Keratinocyte (primary cell): Measurements from ENCODE around the gene MYOZ3. TPM values are rescaled to one million over a fixed set of nuclear protein-coding genes. Genes with fewer than 3 reads are reported as not detected.

Source experiments
- DNase-seq: peaks from one replicate; pipeline ENCODE4 v3.0.0-alpha.2; 2011; ENCODE audit warnings: low read depth, missing footprints, low spot score
- FAIRE-seq: peaks from 2 replicates; lab custom pipeline; 2011; peaks lifted over from hg19 to GRCh38; lab: Jason Lieb, UNC
- H2AFZ ChIP-seq: 2 replicates; pipeline ENCODE4 v1.6.0; 2012; ENCODE audit warnings: low read length, control low read depth, inconsistent platforms; ENCODE audit not compliant: control insufficient read depth
- H3K27ac ChIP-seq: 2 replicates; pipeline ENCODE4 v1.5.1; 2011; ENCODE audit warnings: low read length; ENCODE audit not compliant: control insufficient read depth, insufficient read depth
- H3K27me3 ChIP-seq: 3 replicates; pipeline ENCODE4 v1.6.0; 2011; ENCODE audit warnings: low read length; ENCODE audit not compliant: control insufficient read depth, insufficient read depth; ENCODE audit errors: extremely low read depth
- H3K36me3 ChIP-seq, 2 experiments: 2 replicates in 1 of 2; 3 replicates in 1 of 2; pipeline ENCODE4 v1.5.1; 2011; ENCODE audit warnings: low read length in 2 of 2, mild to moderate bottlenecking in 1 of 2; ENCODE audit not compliant: control insufficient read depth in 2 of 2, insufficient read depth in 2 of 2; ENCODE audit errors: extremely low read depth in 1 of 2
- H3K4me1 ChIP-seq: 3 replicates; pipeline ENCODE4 v1.5.1; 2011; ENCODE audit warnings: low read length; ENCODE audit not compliant: control insufficient read depth, insufficient read depth; ENCODE audit errors: extremely low read depth
- H3K4me2 ChIP-seq: 3 replicates; pipeline ENCODE4 v1.6.0; 2011; ENCODE audit warnings: low read depth, low read length; ENCODE audit not compliant: control insufficient read depth, insufficient read depth; ENCODE audit errors: extremely low read depth
- H3K4me3 ChIP-seq, 3 experiments: fragments of 200-600 bp in 1 of 3; sonication (generic) in 1 of 3; 2 replicates in 2 of 3; 3 replicates in 1 of 3; pipeline ENCODE4 v1.5.1; 2011 to 2016; ENCODE audit warnings: low read length in 3 of 3, mild to moderate bottlenecking in 3 of 3, control low read depth in 2 of 3, inconsistent platforms in 1 of 3, low read depth in 1 of 3, mixed read lengths in 1 of 3, mixed run types in 1 of 3, moderate library complexity in 1 of 3; ENCODE audit not compliant: control insufficient read depth in 2 of 3, insufficient read depth in 2 of 3; ENCODE audit errors: extremely low read depth in 1 of 3
- H3K79me2 ChIP-seq: 2 replicates; pipeline ENCODE4 v1.6.0; 2012; ENCODE audit warnings: low read length; ENCODE audit not compliant: control insufficient read depth, insufficient read depth
- H3K9ac ChIP-seq: 3 replicates; pipeline ENCODE4 v1.6.0; 2011; ENCODE audit warnings: low read length; ENCODE audit not compliant: control insufficient read depth, insufficient read depth; ENCODE audit errors: extremely low read depth
- H3K9me1 ChIP-seq: 3 replicates; pipeline ENCODE4 v1.6.0; 2011; ENCODE audit warnings: low read length; ENCODE audit not compliant: control insufficient read depth, insufficient read depth; ENCODE audit errors: extremely low read depth
- H3K9me3 ChIP-seq: 2 replicates; pipeline ENCODE4 v1.5.1; 2012; ENCODE audit warnings: low read depth, low read length; ENCODE audit not compliant: control insufficient read depth
- H4K20me1 ChIP-seq: 3 replicates; pipeline ENCODE4 v1.6.0; 2011; ENCODE audit warnings: low read length; ENCODE audit not compliant: control insufficient read depth, insufficient read depth; ENCODE audit errors: extremely low read depth
- EZH2 ChIP-seq: IDR thresholded peaks from one replicate; pipeline ENCODE4 v1.6.1; 2012; ENCODE audit warnings: inconsistent platforms, mild to moderate bottlenecking, low read length, moderate library complexity
- dilution Hi-C: fragments of 300-500 bp; cut with MboI; formaldehyde crosslinking; loops from one replicate; pipeline ENCODE4 v1.7.0; 2020; ENCODE audit warnings: low sequenced_read_pairs; ENCODE audit not compliant: extremely low pct_ligation_motif_present
- polyA plus RNA-seq, 5 experiments: library from polyadenylated mRNA; depleted of rRNA in 3 of 5; stranded (reverse) in 3 of 5; stranded (forward) in 1 of 5; unstranded in 1 of 5; fragments of >200 nt; gene quantifications; 1 replicate in 1 of 5; 2 replicates in 3 of 5; 3 replicates in 1 of 5; pipeline versions ENCODE4 v1.2.1 to v1.2.3, GENCODE V29; 2011 to 2012; ENCODE audit warnings: missing spikeins in 2 of 5, low read depth in 1 of 5, low replicate concordance in 1 of 5
- TF ChIP-seq, protein P1 (sequence below), 3 experiments: IDR thresholded peaks in 1 of 3; conservative IDR thresholded peaks in 1 of 3; optimal IDR thresholded peaks in 1 of 3; 2 replicates in 2 of 3; 3 replicates in 1 of 3; pipeline versions ENCODE3 to v1.5.1; 2011; ENCODE audit warnings: low read length in 3 of 3, mild to moderate bottlenecking in 3 of 3, moderate library complexity in 2 of 3, control low read depth in 1 of 3, inconsistent platforms in 1 of 3; ENCODE audit not compliant: insufficient read depth in 2 of 3; ENCODE audit errors: extremely low read depth in 1 of 3

MYOZ3 gene
- polyA plus RNA-seq, 1 donor (not counting 4 experiments of a cell fraction or from before 2014, with no cell fraction given): 0.03 TPM

DNA sequence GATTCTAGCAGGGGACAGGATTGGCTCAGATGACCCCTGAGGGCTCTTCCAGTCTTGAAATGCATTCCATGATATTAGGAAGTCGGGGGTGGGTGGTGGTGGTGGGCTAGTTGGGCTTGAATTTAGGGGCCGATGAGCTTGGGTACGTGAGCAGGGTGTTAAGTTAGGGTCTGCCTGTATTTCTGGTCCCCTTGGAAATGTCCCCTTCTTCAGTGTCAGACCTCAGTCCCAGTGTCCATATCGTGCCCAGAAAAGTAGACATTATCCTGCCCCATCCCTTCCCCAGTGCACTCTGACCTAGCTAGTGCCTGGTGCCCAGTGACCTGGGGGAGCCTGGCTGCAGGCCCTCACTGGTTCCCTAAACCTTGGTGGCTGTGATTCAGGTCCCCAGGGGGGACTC, 2.9 kb upstream of the MYOZ3 start:
- DNase-seq (no peak), FAIRE-seq (no peak)
- H3K4me3 ChIP-seq: no peak overlapping the region
- H3K9ac ChIP-seq: no peak overlapping the region
- H3K4me2 ChIP-seq: no peak overlapping the region
- H3K9me3 ChIP-seq: no peaks in the 10 kb centered on the region
- no peaks in the 10 kb centered on the region for H3K9me1 ChIP-seq
- H3K27ac ChIP-seq: no peak overlapping the region
- no peaks in the 10 kb centered on the region for H4K20me1 ChIP-seq
- H3K4me1 ChIP-seq: no peaks in the 10 kb centered on the region
- dilution Hi-C loops: no loop called here
- TF ChIP-seq, protein P1, sequence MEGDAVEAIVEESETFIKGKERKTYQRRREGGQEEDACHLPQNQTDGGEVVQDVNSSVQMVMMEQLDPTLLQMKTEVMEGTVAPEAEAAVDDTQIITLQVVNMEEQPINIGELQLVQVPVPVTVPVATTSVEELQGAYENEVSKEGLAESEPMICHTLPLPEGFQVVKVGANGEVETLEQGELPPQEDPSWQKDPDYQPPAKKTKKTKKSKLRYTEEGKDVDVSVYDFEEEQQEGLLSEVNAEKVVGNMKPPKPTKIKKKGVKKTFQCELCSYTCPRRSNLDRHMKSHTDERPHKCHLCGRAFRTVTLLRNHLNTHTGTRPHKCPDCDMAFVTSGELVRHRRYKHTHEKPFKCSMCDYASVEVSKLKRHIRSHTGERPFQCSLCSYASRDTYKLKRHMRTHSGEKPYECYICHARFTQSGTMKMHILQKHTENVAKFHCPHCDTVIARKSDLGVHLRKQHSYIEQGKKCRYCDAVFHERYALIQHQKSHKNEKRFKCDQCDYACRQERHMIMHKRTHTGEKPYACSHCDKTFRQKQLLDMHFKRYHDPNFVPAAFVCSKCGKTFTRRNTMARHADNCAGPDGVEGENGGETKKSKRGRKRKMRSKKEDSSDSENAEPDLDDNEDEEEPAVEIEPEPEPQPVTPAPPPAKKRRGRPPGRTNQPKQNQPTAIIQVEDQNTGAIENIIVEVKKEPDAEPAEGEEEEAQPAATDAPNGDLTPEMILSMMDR (optimal IDR thresholded peaks at IDR 0.05 in 1 of 3, IDR thresholded peaks at IDR 0.05 in 1 of 3, conservative IDR thresholded peaks at IDR 0.05 in 1 of 3; ENCODE audit: extremely low read depth in 1 of 3, insufficient read depth in 2 of 3, low read length in 3 of 3): no peak
- TF ChIP-seq EZH2: no peak
- no peaks in the 10 kb centered on the region for H3K79me2 ChIP-seq
- H2AFZ ChIP-seq: no peak overlapping the region
- no peaks in the 10 kb centered on the region for H3K27me3 ChIP-seq
- H3K36me3 ChIP-seq: no peaks in the 10 kb centered on the region

- TF ChIP-seq, protein P1 (optimal IDR thresholded peaks at IDR 0.05 in 1 of 3, IDR thresholded peaks at IDR 0.05 in 1 of 3, conservative IDR thresholded peaks at IDR 0.05 in 1 of 3; ENCODE audit: extremely low read depth in 1 of 3, insufficient read depth in 2 of 3, low read length in 3 of 3): no peak
- no peak for TF ChIP-seq EZH2
- Histone ChIP-seq H3K4me3 (no peak overlapping the region), H2AFZ (no peak overlapping the region), H3K4me1 (no peaks in the 10 kb centered on the region), H4K20me1 (no peaks in the 10 kb centered on the region), H3K27me3 (no peaks in the 10 kb centered on the region), H3K27ac (no peak overlapping the region), H3K79me2 (no peaks in the 10 kb centered on the region), H3K36me3 (no peaks in the 10 kb centered on the region), H3K9me1 (no peaks in the 10 kb centered on the region), H3K9me3 (no peaks in the 10 kb centered on the region), H3K9ac (no peak overlapping the region), H3K4me2 (no peak overlapping the region)
- no peak for DNase-seq
- dilution Hi-C loops: no loop called here
- no peak for FAIRE-seq
Observed at GRCh38 chr5:150658699-150659265, 2.3 kb upstream of the MYOZ3 start.
